RWPE2 (cell line): Measurements from ENCODE around the gene CUTA.

Experiments
- ATAC-seq: fragments of 200-7000 bp; cut with Tn5 transposase; 3 replicates; pipeline ENCODE4 v1.9.1; 2021; ENCODE audit warnings: low read depth
- DNase-seq: peaks from one replicate; pipeline ENCODE4 v3.0.0-alpha.2; 2020; ENCODE audit warnings: low spot score
- H3K27ac ChIP-seq: fragments of 450-650 bp; 2 replicates; pipeline ENCODE4 v1.5.1; 2017; ENCODE audit warnings: mild to moderate bottlenecking; ENCODE audit not compliant: poor library complexity, severe bottlenecking
- H3K27me3 ChIP-seq: fragments of 250-450 bp; sonication (Bioruptor Pico); 2 replicates; pipeline ENCODE4 v1.5.1; 2021; ENCODE audit warnings: mild to moderate bottlenecking, moderate library complexity; ENCODE audit not compliant: insufficient read depth, poor library complexity, severe bottlenecking
- H3K36me3 ChIP-seq: fragments of 250-450 bp; sonication (Bioruptor Pico); 2 replicates; pipeline ENCODE4 v1.5.1; 2020; ENCODE audit warnings: low read depth, mild to moderate bottlenecking, moderate library complexity
- H3K4me1 ChIP-seq: fragments of 250-450 bp; sonication (Bioruptor Pico); 2 replicates; pipeline ENCODE4 v1.5.1; 2021; ENCODE audit warnings: mild to moderate bottlenecking, moderate library complexity; ENCODE audit not compliant: insufficient read depth, poor library complexity, severe bottlenecking
- H3K4me3 ChIP-seq: fragments of 250-450 bp; sonication (Bioruptor Pico); 2 replicates; pipeline ENCODE4 v1.5.1; 2021; ENCODE audit warnings: mild to moderate bottlenecking, moderate library complexity; ENCODE audit not compliant: severe bottlenecking
- H3K9me3 ChIP-seq: fragments of 250-450 bp; sonication (Bioruptor Pico); 2 replicates; pipeline ENCODE4 v1.5.1; 2021; ENCODE audit warnings: mild to moderate bottlenecking, moderate library complexity; ENCODE audit not compliant: severe bottlenecking
- CTCF ChIP-seq: fragments of 450-650 bp; IDR thresholded peaks from one replicate; pipeline ENCODE4 v1.5.1; 2017; ENCODE audit warnings: mild to moderate bottlenecking, moderate library complexity; ENCODE audit not compliant: poor library complexity, severe bottlenecking

CUTA gene

GRCh38 chr6:33458676-33459075 is 40.8 kb upstream of the CUTA start:
- peaks cover 3% of the 10 kb centered on the region for H3K4me1 ChIP-seq
- H3K27me3 ChIP-seq = no peaks in the 10 kb centered on the region
- ATAC-seq = no peak
- peaks cover 17% of the 10 kb centered on the region for H3K36me3 ChIP-seq
- no peaks in the 10 kb centered on the region for H3K9me3 ChIP-seq
- no peak overlapping the region for H3K4me3 ChIP-seq
- H3K27ac ChIP-seq = no peak overlapping the region
- no peak for DNase-seq
- no peak for TF ChIP-seq CTCF

GRCh38 chr6:33456156-33456555 is 38.2 kb upstream of the CUTA start:
- no peak for ATAC-seq
- Histone ChIP-seq H3K4me3 (no peak overlapping the region), H3K4me1 (peaks cover 3% of the 10 kb centered on the region), H3K27me3 (no peaks in the 10 kb centered on the region), H3K27ac (no peak overlapping the region), H3K36me3 (peaks cover 17% of the 10 kb centered on the region), H3K9me3 (no peaks in the 10 kb centered on the region)
- TF ChIP-seq CTCF = no peak
- no peak for DNase-seq

GRCh38 chr6:33455051-33455450 is 37.1 kb upstream of the CUTA start:
- Histone ChIP-seq H3K27me3 (no peaks in the 10 kb centered on the region), H3K27ac (peak overlapping the region; percentile 32), H3K9me3 (no peaks in the 10 kb centered on the region), H3K36me3 (peaks cover 17% of the 10 kb centered on the region), H3K4me1 (peaks cover 3% of the 10 kb centered on the region), H3K4me3 (peak overlapping the region; percentile 54)
- TF ChIP-seq CTCF = no peak
- no peak for DNase-seq
- ATAC-seq = no peak

GRCh38 chr6:33454009-33454946 is 36.4 kb upstream of the CUTA start, which contains the start of gene ZBTB9:
Gene ZBTB9, plus strand, starts transcription at chr6:33454576. Its CDS starts 525 bp downstream, at chr6:33455101.
- peak within 1 kb of the TSS; percentile 54 for H3K4me3 ChIP-seq
- ATAC-seq = peak; percentile 99

More at GRCh38 chr6:33454009-33454946, 36.4 kb upstream of the CUTA start, which contains the start of gene ZBTB9:
- TF ChIP-seq CTCF = no peak
- peak; percentile 94 for DNase-seq
- no peaks in the 10 kb centered on the region for H3K27me3 ChIP-seq
- H3K4me1 ChIP-seq = peaks cover 3% of the 10 kb centered on the region
- peaks cover 17% of the 10 kb centered on the region for H3K36me3 ChIP-seq
- H3K27ac ChIP-seq = peak within 1 kb of the TSS; percentile 32
- H3K9me3 ChIP-seq = no peaks in the 10 kb centered on the region
